Measurements from ENCODE around the gene SULF2.

SULF2 gene

GRCh38 chr20:47717421-47717820, 67.9 kb downstream of the SULF2 start:
- in situ Hi-C loops (cut with MboI; ENCODE audit: low sequenced_read_pairs) = no loop called here

GRCh38 chr20:47713878-47714450, 71.3 kb downstream of the SULF2 start:
- in situ Hi-C loops (cut with MboI; ENCODE audit: low sequenced_read_pairs) = no loop called here

- in situ Hi-C loops (cut with MboI; ENCODE audit: low sequenced_read_pairs) = no loop called here
Measured at GRCh38 chr20:47713163-47713562, 72.1 kb downstream of the SULF2 start.

GRCh38 chr20:47711046-47711752, 74.1 kb downstream of the SULF2 start:
- in situ Hi-C loops (cut with MboI; ENCODE audit: low sequenced_read_pairs) = no loop called here

- in situ Hi-C loops (cut with MboI; ENCODE audit: low sequenced_read_pairs) = no loop called here
Measured at GRCh38 chr20:47710665-47711045, 74.6 kb downstream of the SULF2 start.

DNA sequence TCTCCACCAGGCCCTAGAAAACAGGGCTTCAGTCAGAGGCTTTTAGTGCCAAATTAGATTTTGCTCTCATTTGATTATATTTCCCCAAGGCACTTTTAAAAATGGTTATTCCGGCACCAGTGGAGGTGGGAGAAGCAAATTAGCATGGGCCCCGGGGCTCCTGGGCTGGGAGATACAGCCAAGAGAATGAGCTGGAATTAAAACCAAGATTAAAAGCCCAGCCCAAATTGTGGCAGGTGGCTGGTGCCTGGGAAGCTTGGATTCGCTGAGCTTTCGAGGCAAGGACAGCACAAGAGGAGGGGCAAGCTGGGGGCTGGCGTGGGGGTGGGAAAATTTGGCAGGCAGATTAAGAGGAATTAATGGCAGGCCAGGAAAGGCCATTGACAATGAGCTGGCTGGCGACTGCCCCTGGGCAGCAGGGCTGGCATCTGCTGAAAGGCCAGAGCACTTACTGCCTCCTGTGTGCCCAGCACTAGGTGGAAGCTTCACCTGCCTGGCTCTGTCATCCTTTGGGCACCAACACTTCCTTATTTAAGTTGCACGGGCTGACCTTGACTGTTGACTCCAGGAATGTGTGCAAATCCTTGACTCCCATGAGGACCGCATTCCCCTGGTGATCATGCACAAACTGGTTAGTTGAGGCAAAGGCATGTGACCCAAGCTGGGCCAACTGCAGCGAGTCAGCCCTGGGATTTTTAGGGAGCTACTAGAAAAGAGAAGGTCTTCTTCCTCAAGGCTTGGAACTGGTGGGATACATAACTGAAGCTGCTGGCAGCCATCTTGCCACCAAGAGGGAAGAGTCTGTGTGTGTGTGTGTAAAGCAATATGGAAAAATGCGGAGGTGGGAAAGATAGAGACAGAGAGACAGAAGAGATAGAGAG, 76.1 kb downstream of the SULF2 start:
- in situ Hi-C loops (cut with MboI; ENCODE audit: low sequenced_read_pairs) = no loop called here

- in situ Hi-C loops (cut with MboI; ENCODE audit: low sequenced_read_pairs) = no loop called here
Measured at GRCh38 chr20:47708140-47708807, 77.0 kb downstream of the SULF2 start.

GRCh38 chr20:47706345-47706744, 78.9 kb downstream of the SULF2 start:
- in situ Hi-C loops (cut with MboI; ENCODE audit: low sequenced_read_pairs) = no loop called here

DNA sequence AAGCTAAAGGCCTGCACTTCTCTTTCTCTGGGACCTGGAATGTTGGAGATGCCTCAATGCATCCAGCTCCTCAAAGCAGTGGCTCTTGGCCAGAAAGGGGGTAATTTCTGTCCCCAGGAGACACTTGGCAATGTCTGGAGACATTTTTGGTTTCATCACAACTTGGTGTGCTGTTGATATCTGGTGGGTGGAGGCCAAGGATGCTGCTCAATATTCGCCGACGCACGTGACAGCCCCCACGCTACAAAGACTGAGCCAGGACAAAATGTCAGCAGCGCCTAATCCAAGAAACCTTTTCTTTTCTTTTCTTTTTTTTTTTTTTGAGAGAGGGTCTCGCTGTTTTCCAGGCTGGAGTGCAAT, 79.8 kb downstream of the SULF2 start:
- in situ Hi-C loops (cut with MboI; ENCODE audit: low sequenced_read_pairs) = no loop called here

DNA sequence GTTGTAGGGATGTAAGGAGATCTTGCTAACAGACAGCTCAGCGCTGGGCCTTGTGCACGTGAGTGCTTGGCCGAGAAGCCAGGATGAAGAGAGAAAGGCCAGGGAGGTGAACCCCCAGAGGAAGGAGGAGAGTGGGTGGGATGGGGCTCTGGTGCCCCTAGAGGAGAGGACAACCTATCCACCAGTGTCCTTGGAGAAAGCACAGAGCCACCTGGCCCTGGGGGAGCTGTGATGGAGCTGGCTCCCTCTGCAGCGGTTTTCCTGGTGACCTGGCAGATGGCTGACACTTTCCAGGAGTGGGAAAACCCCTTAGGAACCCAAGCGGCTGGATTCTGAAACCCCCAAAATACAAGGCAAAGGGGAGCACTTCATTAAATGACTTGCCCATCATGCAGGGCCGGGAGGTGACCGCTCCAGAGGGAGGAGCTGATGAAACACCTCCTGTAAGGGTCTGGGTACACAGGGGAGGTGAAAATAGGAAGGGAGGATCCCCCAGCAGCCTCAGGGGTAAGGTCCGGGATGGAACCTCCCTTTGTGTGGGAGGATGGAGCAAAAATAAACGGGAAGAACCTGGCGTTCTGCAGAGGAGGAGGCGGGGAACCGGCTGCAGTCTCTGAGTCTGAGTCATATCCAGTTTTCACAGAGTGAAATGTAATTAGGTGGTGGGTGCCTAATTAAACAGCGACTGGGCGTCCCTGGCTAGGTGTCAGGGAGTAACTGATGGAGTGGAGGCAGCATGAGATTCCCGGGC, 80.4 kb downstream of the SULF2 start:
- in situ Hi-C loops (cut with MboI; ENCODE audit: low sequenced_read_pairs) = no loop called here

DNA sequence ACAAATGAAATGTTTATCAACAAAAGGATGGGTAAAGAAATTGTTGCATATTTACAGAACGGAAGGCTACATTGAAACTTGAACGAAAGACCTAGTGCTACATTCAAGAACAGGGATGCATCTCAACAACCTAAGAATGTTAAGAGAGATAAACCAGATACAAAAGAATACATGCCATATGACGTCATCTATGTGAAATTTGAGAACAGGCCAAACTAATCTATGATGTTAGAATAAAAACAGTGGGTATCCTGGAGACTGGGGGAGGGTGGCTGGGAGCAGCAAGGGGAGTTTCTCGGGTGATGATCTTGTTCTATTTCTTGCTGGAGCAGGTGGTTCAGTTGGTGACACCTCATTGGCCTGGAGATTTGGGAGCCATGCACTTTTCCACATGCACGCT, 81.5 kb downstream of the SULF2 start:
- in situ Hi-C loops (cut with MboI; ENCODE audit: low sequenced_read_pairs) = no loop called here

GRCh38 chr20:47701612-47702011, 83.7 kb downstream of the SULF2 start:
- in situ Hi-C loops (cut with MboI; ENCODE audit: low sequenced_read_pairs) = no loop called here

- in situ Hi-C loops (cut with MboI; ENCODE audit: low sequenced_read_pairs) = no loop called here
Measured at GRCh38 chr20:47700327-47700726, 85.0 kb downstream of the SULF2 start.

- in situ Hi-C loops (cut with MboI; ENCODE audit: low sequenced_read_pairs) = no loop called here
Measured at GRCh38 chr20:47699818-47700217, 85.5 kb downstream of the SULF2 start.

- in situ Hi-C loops (cut with MboI; ENCODE audit: low sequenced_read_pairs) = no loop called here
Measured at GRCh38 chr20:47698142-47698541, 87.1 kb downstream of the SULF2 start.

DNA sequence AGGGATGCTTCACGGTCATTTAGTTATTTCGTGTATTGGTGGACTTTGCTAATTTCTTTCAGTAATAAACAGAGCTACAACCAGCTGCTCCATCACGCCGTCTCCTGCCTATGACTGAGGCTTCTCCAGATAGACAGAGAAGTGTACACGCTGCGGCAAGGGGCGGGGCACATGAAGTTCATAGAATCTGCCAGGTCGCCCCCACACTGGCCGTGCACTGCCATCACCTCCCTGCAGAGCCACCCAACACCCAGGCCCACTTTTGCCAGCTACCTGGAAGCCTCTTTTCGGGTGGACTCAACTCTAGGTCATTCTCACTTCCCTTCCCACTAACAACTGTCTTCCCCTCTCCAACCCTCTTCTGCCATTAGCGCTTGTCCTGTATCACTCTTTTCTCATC, 88.4 kb downstream of the SULF2 start:
- in situ Hi-C loops (cut with MboI; ENCODE audit: low sequenced_read_pairs) = no loop called here

DNA sequence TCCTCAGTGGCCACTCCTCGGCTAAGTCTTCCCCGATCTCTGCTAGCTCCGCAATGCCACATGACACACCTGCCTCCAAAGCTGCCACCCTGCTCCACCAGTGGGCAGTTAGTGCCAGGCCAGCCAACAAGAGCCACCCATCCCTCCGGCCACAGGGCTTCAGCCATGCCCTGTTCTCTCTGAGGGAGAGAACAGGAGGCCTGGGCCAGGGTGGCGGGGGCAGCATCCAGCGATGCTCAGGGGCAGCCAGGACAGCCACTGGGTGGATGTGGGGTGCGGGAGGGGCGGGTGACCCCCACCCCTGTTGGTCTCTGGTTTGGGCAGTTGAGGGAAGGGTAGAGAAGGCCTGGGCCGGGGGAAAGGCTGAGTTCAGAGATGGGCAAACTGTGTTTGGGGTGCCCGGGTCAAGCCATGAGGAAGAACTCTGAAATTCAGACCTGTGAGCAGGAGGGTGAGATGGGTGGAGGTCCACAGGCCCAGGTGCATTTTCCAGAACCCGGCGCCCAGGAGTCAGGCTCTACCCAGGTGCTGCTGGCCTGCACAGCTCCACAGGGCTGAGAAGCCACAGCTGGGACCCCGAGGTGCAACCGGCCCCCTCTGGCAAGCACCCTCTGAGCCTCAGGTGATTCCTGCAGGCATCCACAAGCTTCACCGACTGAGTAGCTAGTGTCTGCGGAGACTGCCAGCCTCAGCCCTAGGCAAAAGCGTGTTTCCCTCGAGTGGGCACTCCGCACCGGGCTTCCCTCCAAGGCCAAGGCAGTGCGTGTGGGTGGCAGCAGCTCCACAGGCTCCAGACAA, 91.1 kb downstream of the SULF2 start:
- in situ Hi-C loops (cut with MboI; ENCODE audit: low sequenced_read_pairs) = no loop called here

GRCh38 chr20:47691625-47692024, 93.7 kb downstream of the SULF2 start:
- in situ Hi-C loops (cut with MboI; ENCODE audit: low sequenced_read_pairs) = no loop called here

DNA sequence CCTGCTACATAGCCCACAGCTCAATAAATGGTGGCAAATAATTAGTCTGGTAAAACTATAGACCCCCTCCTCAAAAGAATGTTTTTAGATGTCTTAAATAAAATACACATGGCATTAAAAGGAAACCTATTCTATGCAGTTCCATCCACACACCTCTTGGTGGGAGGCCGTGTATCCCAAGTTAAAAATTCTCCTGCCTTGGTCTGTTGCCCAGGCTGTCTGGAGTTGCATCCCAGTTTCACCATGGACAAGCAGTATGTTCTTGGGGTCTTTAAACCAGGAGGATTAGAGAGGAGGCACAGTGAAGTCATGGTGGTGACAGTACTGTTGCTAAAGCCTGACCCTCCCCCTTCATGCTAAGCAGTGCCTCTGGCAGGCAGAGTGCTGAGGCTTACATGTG, 95.5 kb downstream of the SULF2 start:
- in situ Hi-C loops (cut with MboI; ENCODE audit: low sequenced_read_pairs) = no loop called here

Measured in hTERT RPE-1 (cell line).